Activated naive CD4-positive, alpha-beta T cell treated with anti-CD3 and anti-CD28 coated beads, Interleukin-2, amount 10 ng/mL, durations not matched to agents 5 hours and 36 hours (primary cell): ENCODE data around the gene SERPINE1. TPM values are rescaled to one million over a fixed set of nuclear protein-coding genes. Genes with fewer than 3 reads are reported as not detected.

ENCODE experiments used
- microRNA-seq: library from miRNA; unstranded; fragments of <30 nt; microRNA quantifications from one replicate; pipeline ENCODE4 v1.2.0, GENCODE V29; 2022; ENCODE audit warnings: borderline microRNAs expressed, borderline replicate concordance
- total RNA-seq, 2 experiments: library from RNA; stranded (reverse); gene quantifications; one replicate each; pipeline ENCODE4 v1.2.3, GENCODE V29; 2021

SERPINE1 gene
- under 1 TPM; 0.18 to 0.22 TPM for total RNA-seq

DNA sequence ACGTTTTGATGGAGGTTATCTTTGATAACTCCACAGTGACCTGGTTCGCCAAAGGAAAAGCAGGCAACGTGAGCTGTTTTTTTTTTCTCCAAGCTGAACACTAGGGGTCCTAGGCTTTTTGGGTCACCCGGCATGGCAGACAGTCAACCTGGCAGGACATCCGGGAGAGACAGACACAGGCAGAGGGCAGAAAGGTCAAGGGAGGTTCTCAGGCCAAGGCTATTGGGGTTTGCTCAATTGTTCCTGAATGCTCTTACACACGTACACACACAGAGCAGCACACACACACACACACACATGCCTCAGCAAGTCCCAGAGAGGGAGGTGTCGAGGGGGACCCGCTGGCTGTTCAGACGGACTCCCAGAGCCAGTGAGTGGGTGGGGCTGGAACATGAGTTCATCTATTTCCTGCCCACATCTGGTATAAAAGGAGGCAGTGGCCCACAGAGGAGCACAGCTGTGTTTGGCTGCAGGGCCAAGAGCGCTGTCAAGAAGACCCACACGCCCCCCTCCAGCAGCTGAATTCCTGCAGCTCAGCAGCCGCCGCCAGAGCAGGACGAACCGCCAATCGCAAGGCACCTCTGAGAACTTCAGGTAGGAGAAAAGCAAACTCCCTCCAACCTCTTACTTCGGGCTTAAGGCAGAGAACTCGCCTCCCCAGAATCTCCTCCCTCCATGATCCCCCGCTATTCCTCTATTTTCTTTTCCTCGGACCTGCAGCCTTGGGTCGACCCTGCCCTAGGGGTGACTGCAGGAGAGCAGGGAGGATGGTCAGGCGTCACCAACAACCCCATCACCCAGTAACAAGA, at the start of gene SERPINE1:
Gene SERPINE1 (plus strand): TSS at position 454 of the 809 bp plus-strand sequence. CDS start 1,290 bp downstream, outside the sequence.

DNA sequence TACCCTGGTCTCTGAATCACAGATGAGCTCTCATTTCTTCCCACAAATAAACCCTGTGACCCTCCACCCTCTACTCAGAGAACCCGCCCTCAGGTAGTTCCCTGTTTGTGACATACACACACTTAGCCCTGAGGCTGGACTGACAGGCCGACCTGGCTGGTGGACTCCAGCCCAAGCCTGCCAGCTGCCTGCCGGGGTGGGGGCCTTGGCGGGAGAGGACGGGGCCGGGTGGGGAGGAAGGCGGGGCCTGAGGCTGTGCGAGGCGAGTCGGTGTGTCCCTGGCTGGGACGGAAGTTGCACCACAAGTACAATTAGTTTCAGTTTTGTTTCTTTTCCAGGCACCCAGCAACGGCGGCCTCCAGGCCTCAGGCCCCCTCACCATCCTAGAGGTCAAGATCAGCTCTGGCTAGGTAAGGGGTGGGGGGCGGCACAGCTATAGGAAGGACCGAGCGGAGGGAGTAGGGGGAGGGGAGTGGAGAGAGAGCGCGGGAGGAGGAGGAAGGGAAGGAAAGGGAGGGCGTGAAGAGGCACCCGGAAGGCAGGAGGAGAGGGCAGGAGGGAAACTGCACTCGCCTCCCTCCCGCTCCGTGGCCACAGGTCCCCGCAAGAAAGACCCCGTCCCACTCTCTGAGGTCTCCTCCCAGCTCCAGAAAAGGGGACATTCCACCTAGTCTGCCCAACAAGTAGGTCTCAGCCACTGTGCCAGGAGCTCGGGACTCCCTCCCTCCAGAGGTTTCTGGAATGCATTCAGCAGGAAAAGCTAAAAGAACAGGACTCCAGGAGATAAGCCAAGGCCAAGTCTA, 41.5 kb upstream of the SERPINE1 start, which contains the start of gene TRIM56:
Gene TRIM56 (plus strand): TSS at position 320 of the 803 bp plus-strand sequence. CDS start 1,832 bp downstream, outside the sequence.

DNA sequence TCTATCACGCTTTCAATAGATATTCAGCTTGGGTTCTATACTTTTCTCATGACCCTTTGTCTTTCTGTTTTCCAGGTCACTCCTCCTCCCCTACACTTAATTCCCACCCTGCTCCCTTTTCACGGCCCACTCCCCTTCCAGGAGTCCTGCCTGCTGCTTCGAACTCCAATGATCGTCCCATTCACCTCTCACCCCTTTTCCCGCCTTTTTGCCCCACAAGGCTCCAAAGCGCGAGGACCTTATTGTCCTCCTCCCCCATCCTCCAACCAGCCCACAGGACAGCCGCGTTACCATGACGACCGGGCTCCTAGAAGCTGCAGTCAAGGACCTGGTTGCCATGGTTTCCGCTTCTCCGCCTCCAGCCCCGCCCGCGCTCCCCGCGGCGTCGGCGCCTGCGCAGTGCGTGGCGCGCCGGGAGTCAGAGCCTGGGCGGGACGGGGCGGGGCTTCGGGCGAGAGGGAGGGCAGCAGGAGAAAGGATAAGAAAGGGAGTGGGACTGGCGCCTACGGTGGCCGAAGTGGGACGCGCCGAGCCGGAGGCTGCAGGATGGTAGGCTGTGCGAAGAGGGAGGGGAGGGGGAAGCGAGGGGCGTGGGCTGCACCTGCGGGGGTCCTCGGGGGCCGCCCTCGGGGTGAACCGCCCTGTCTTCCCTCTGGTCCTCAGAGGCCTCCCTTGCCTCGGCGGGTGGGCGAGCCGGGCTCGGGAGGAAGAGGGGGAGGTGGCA, 27.2 kb downstream of the SERPINE1 start, which contains the start of gene AP1S1:
Gene AP1S1 (plus strand): TSS at position 508 of the 724 bp plus-strand sequence. CDS start 39 bp downstream, at position 547.

DNA sequence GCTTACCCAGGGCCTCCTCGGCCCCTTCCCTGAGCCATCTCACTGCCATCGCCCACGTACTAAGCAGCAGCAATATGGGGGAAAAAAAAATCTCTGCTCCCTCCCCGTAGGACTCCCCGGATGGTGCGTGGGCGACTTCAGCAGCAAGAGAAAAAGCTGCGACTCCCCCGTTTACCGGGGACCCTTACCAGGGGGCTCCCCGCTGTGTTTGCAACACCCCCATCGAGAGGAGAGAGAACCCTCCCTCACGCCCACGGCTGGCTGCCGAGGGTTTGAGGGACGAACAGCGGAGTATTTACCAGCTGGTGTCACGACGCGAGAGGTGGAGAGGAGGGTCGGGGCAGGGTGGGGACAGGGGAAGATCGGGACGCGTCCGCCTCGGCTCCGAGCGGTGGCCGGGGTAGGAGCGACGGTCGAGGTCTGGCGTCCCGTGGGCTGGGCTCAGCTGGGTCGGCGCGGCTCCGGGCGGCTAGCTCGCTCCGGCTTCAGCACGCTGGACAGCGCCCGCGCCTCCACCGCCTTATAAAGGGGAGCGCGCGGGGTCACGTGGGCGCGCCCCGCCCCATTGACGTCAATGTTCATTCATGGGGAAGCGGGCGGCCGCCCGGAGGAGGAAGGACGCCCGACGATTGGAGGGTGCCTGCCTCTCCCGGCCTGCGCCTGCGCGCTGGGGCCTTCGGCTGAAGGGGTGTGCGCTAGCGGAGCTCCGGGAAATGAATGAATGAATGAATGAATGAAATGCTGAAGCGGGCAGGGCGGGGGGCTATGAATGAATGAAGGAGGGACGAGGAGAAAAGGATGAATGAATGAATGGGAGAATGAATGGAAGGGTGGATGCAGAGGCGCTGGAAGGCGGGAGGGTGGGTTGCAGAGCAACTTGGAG, 38.4 kb downstream of the SERPINE1 start, which contains the start of gene VGF:
Gene VGF (minus strand): TSS at position 495 of the 883 bp plus-strand sequence. CDS start 726 bp downstream, outside the sequence.

DNA sequence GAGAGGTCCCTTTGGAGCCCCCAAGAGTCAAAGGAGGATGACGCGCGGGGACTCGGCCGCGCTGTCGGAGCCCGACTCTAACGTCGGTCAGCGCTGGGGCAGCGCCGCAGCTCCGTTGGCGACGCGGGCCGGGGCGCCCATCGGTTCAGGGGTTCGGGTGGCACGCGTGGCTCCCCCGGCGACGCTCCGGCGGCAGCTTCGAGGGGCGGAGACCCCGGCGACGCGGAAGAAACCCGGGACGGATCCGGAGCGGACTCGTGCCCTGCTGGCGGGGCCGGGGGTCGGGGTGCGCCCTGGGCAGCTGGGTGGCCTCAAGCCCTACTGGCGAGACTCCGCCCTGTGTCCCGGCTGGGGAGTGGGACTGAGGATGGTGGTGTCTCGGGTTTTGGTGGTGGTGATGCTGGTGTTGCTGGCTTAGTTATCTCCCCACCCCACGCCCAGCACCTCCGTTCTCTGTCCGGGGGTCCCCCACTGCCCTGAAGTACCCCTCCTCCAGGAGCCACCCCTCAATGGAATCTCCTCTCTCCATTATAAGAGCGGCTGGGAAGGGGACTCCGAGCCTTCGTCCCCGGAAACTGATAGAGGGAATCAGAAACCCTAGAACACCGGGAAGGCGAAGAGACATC, 53.3 kb downstream of the SERPINE1 start, which contains the start of gene NAT16:
Gene NAT16 (minus strand): TSS at position 164 of the 626 bp plus-strand sequence. CDS start 5,486 bp downstream, outside the sequence.

Small RNAs within 50 kb of the gene (microRNA-seq; reads per million reads assigned to microRNA genes)
- gene MIR4653 = not detected

Other genes with a start within 250 kb of the SERPINE1 start
- gene UFSP1, start 237.4 kb upstream of the SERPINE1 start, total RNA-seq = 1 to 10 TPM; 4.9 to 5.2 TPM
- gene ACHE, start 231.2 kb upstream of the SERPINE1 start, total RNA-seq = not detected
- not detected for gene MUC3A, start 177.6 kb upstream of the SERPINE1 start, total RNA-seq
- gene MUC12, start 157.5 kb upstream of the SERPINE1 start, total RNA-seq = not detected
- not detected for gene MUC17, start 107.0 kb upstream of the SERPINE1 start, total RNA-seq
- 10 to 100 TPM; 51.8 to 54.3 TPM for gene TRIM56, start 41.6 kb upstream of the SERPINE1 start, total RNA-seq
- 10 to 100 TPM; 32.1 to 40.8 TPM for gene AP1S1, start 27.4 kb downstream of the SERPINE1 start, total RNA-seq
- gene VGF, start 38.5 kb downstream of the SERPINE1 start, total RNA-seq = under 1 TPM; 0.14 to 0.25 TPM
- not detected for gene NAT16, start 53.2 kb downstream of the SERPINE1 start, total RNA-seq
- gene MOGAT3, start 73.9 kb downstream of the SERPINE1 start, total RNA-seq = under 1 TPM in 1 of 2 experiments, not detected in 1; 0.18 TPM
- gene PLOD3, start 90.5 kb downstream of the SERPINE1 start, total RNA-seq = 10 to 100 TPM; 68.7 to 73.0 TPM
- 10 to 100 TPM; 62.6 to 62.7 TPM for gene ZNHIT1, start 91.1 kb downstream of the SERPINE1 start, total RNA-seq
- gene CLDN15, start 110.7 kb downstream of the SERPINE1 start, total RNA-seq = 10 to 100 TPM; 23.8 to 24.1 TPM
- 100 to 1,000 TPM; 121 to 122 TPM for gene FIS1, start 118.0 kb downstream of the SERPINE1 start, total RNA-seq
- gene IFT22, start 194.7 kb downstream of the SERPINE1 start, total RNA-seq = 1 to 10 TPM; 8.5 to 8.7 TPM
- not detected for gene COL26A1, start 235.8 kb downstream of the SERPINE1 start, total RNA-seq